Mucosa of rectum (tissue), 2 donors: ENCODE data around the gene PRKAR2B.

Experiments used
- H3K27ac ChIP-seq, 2 donors: one replicate each; pipeline ENCODE4 v1.7.0; 2013; ENCODE audit warnings: inconsistent platforms in 2 of 2, low read depth in 2 of 2, low read length in 2 of 2
- H3K27me3 ChIP-seq, 2 donors: one replicate each; pipeline ENCODE4 v1.7.0; 2013; ENCODE audit warnings: low read length in 2 of 2; ENCODE audit not compliant: control insufficient read depth in 2 of 2, insufficient read depth in 2 of 2
- H3K36me3 ChIP-seq, 2 donors: one replicate each; pipeline ENCODE4 v1.7.0; 2013; ENCODE audit warnings: low read length in 2 of 2; ENCODE audit not compliant: control insufficient read depth in 2 of 2, insufficient read depth in 2 of 2
- H3K4me1 ChIP-seq, 2 donors: one replicate each; pipeline ENCODE4 v1.7.0; 2013; ENCODE audit warnings: low read length in 2 of 2, mild to moderate bottlenecking in 1 of 2; ENCODE audit not compliant: control insufficient read depth in 2 of 2, insufficient read depth in 2 of 2
- H3K4me3 ChIP-seq, 2 donors: one replicate each; pipeline ENCODE4 v1.7.0; 2013; ENCODE audit warnings: low read length in 2 of 2
- H3K9ac ChIP-seq, 2 donors: one replicate each; pipeline ENCODE4 v1.7.0; 2013; ENCODE audit warnings: low read length in 2 of 2, low read depth in 1 of 2, mild to moderate bottlenecking in 1 of 2
- H3K9me3 ChIP-seq, 2 donors: one replicate each; pipeline ENCODE4 v1.7.0; 2013; ENCODE audit warnings: low read length in 2 of 2; ENCODE audit not compliant: control insufficient read depth in 2 of 2
- donor health status: healthy.
- donor health status: Normal muscosa, but diverticular disease.

Gene PRKAR2B

DNA sequence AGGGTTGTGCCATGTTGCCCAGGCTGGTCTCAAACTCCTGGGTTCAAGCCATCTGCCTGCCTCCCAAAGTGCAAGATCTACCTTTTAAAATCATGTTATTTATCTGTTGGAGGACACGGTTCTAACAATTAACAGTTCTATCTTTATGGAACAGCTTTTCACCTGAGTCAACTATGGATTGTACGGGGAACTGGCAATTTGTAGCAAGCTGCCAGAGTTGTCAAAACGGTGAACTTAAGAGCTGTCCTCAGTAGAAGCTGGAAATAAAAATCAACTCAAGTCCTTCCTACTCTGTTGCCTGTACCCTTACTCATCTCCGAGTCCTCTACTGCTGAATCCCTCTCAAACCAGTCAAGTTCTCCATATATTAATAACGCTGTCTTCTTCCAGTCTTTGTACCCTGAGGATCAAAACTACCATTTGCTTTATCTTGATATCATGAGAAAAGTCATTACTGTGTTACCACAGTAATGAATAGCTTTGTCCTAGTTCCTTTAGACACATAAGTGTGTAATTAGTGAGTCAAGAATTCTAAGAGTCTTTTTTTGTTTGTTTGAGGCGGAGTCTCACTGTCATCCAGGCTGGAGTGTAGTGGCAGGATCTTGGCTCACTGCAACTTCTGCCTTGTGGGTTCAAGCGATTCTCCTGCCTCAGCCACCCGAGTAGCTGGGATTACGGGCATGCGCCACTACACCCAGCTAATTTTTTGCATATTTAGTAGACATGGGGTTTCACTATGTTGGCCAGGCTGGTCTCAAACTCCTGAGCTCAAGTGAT is 152.5 kb downstream of the PRKAR2B start:
- Histone ChIP-seq H3K36me3 (peaks cover 68 to 71% of the 10 kb centered on the region in 2 donors), H3K9me3 (no peaks in the 10 kb centered on the region), H3K4me3 (no peak overlapping the region), H3K27me3 (no peaks in the 10 kb centered on the region), H3K27ac (no peak overlapping the region), H3K4me1 (no peaks in the 10 kb centered on the region), H3K9ac (no peak overlapping the region)

DNA sequence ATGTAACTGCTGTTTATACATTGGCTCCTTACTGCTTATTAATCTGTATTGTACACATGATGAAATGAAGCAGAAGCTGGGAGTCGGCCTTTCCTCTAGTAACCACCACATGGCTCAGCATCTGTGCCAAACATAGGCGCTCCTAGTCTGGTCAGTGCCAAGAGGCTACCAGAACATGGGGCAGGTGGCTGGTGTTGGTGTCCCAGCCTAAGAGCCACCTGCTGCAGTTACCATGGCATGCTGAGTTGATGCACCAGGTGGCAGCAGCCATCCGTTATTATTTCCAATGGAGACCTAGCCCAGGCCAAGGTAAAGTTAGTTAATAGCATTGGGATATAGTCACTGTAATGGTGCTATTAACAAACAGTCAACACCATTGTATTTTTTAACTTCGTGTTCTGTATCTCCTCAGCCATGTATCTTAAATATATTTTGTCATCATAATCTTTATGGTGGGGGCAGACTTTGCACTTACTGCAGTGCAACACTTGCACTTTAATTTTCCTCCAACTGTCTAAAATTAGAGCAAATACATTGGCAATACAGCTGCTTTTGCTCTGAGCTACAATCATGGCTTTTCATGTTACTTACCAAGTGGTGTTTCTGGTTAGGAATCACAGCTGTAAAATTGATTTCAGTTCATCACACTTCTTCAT is 157.4 kb downstream of the PRKAR2B start:
- H3K9ac ChIP-seq: no peak overlapping the region
- H3K9me3 ChIP-seq: no peaks in the 10 kb centered on the region
- H3K27me3 ChIP-seq: no peaks in the 10 kb centered on the region
- no peaks in the 10 kb centered on the region for H3K4me1 ChIP-seq
- H3K36me3 ChIP-seq: peaks cover 67 to 89% of the 10 kb centered on the region in 2 donors
- H3K27ac ChIP-seq: no peak overlapping the region
- H3K4me3 ChIP-seq: no peak overlapping the region

DNA sequence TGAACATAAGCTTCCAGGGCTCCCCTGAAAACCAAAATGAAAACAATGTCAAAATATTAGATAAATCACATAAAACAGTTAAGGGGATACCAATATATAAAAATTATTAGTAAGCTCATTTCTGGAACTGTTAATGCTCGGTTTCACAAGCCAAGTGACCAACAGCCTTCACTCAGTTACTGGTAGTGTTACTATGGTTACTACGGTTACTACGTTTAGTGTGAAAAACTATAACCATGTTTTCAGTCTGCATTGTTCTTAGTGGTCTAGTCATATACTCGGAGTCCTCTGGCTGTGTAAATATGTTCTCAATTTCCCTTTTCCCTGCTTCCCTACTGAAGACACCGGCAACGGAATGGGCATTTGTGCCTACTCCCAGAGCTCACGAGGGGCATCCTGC is 159.1 kb downstream of the PRKAR2B start:
- Histone ChIP-seq H3K9ac (no peak overlapping the region), H3K27ac (no peak overlapping the region), H3K4me1 (no peaks in the 10 kb centered on the region), H3K36me3 (peaks cover 52 to 83% of the 10 kb centered on the region in 2 donors), H3K4me3 (no peak overlapping the region), H3K27me3 (no peaks in the 10 kb centered on the region), H3K9me3 (no peaks in the 10 kb centered on the region)

DNA sequence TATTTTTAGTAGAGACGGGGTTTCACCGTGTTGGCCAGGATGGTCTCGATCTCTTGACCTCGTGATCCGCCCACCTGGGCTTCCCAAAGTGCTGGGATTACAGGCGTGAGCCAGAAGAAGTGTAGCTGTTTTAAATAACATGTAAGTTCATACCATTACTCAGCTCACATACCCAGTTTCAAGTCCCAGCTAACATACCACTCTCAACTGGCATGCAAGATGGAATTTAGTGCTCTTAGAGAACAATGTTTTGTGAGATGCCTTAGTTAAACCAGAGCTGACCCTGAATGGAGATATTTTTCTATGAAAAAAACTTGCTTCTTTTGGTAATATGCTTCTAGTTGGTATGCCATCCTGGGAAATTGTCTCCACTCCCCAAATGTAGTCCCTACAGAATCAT is 161.6 kb downstream of the PRKAR2B start:
- no peaks in the 10 kb centered on the region for H3K27me3 ChIP-seq
- no peaks in the 10 kb centered on the region for H3K4me1 ChIP-seq
- H3K4me3 ChIP-seq: no peak overlapping the region
- H3K36me3 ChIP-seq: peaks cover 44 to 72% of the 10 kb centered on the region in 2 donors
- no peak overlapping the region for H3K27ac ChIP-seq
- no peaks in the 10 kb centered on the region for H3K9me3 ChIP-seq
- H3K9ac ChIP-seq: no peak overlapping the region

DNA sequence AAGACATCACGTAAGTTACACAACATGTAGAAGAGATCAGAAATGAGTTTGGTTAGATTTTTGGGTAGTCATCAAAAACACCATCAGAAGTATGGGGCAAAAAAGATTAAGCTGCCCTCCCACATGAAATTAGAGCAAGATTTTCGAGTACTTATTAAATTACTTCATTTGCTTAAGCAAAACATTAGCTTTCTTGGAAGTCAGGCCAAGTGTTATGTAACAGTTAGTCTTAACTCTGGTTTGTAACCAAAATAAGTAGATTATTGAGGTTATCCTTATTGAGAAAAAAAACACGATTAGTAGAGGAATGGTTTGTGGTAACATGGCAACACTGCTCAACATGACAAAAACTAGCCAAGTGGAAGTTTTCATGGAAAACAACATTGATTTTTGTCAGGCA is 162.2 kb downstream of the PRKAR2B start:
- Histone ChIP-seq H3K4me1 (no peaks in the 10 kb centered on the region), H3K27me3 (no peaks in the 10 kb centered on the region), H3K9me3 (no peaks in the 10 kb centered on the region), H3K4me3 (no peak overlapping the region), H3K36me3 (peaks cover 39 to 66% of the 10 kb centered on the region in 2 donors), H3K9ac (no peak overlapping the region), H3K27ac (no peak overlapping the region)

DNA sequence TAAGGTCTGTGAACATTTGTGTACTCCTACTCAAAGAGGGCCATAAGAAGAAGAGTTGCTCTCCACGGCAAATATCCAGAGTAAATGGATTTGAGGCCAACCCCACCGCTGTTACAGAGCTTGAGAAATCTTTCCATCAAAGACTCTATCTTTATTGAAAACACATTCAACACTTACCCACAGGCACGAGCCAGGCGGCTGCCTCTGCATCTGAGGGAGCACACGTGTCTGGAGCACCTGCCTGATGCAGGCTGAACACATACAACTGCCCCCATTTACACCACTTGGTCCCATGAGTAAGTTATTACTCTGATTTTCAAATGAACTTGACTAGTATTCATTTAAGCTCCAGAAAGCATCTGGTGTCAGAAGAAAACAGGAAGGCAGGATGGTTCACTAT is 163.0 kb downstream of the PRKAR2B start:
- Histone ChIP-seq H3K4me1 (no peaks in the 10 kb centered on the region), H3K4me3 (no peak overlapping the region), H3K9me3 (no peaks in the 10 kb centered on the region), H3K27ac (no peak overlapping the region), H3K9ac (no peak overlapping the region), H3K27me3 (no peaks in the 10 kb centered on the region), H3K36me3 (peaks cover 32 to 58% of the 10 kb centered on the region in 2 donors)

DNA sequence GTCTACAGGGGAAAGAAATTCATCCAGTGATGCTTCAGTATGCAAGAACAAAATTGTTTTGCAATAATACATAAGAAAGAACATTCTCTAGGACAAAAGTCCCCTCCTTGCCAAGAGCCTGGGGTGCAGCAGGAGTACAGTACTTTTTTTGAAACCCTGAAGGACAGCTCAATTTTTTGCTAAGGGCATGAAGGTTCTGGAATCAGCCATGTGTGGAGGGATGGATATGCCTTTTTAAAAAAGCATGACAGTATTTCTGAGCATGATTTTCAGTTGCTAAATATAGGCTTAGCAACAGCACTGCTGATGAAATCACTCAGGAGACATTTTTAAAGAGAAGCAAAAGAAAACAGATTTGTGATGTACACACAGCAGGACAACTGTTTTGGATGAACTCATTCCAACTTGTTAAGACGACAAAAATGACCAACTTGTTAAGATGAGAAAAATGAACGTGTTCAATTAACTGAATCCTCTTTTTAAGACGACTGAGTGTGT is 163.6 kb downstream of the PRKAR2B start:
- Histone ChIP-seq H3K27me3 (no peaks in the 10 kb centered on the region), H3K9me3 (no peaks in the 10 kb centered on the region), H3K9ac (no peak overlapping the region), H3K4me1 (no peaks in the 10 kb centered on the region), H3K4me3 (no peak overlapping the region), H3K27ac (no peak overlapping the region), H3K36me3 (peaks cover 29 to 52% of the 10 kb centered on the region in 2 donors)

DNA sequence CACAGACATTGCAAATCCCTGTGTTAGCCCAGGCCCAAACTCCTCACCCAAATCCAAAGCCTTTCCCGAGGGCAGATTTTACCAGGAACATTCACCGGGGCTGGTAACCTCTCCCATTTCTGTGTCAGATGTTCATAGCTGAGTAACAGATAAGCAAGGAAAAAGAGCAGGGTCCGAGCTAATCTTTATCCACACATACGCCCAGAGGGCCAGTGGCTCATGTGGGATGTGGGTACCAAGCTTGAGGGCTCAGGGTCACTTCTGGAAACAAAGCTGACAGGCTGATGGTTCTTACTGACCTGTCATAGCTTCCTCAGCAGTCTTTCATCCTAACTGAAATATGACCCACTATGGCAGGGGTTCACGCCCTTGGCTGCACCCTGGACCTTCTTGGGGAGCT is 164.1 kb downstream of the PRKAR2B start:
- no peak overlapping the region for H3K4me3 ChIP-seq
- H3K4me1 ChIP-seq: no peaks in the 10 kb centered on the region
- H3K27me3 ChIP-seq: no peaks in the 10 kb centered on the region
- H3K9ac ChIP-seq: no peak overlapping the region
- H3K27ac ChIP-seq: no peak overlapping the region
- peaks cover 25 to 47% of the 10 kb centered on the region in 2 donors for H3K36me3 ChIP-seq
- H3K9me3 ChIP-seq: no peaks in the 10 kb centered on the region

DNA sequence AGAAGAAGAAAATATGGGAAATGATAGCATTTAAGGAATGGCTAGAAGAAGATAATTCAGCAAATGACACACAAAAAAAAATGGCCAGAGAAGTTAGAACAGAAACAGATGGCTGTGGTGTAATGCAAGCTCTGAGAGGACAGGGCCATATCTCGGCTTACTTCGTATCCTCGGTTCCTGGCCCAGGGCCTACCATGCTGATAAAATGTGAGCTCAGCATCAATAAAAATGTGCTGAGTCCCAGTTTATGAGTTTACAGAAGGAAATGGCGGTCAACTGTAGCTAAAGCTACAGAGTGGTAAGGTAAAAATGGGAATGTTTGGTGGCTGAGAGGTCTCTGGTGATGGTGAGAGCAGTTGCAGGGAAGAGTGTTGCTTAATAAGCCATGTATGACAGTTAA is 165.1 kb downstream of the PRKAR2B start:
- Histone ChIP-seq H3K4me3 (no peak overlapping the region), H3K27ac (no peak overlapping the region), H3K36me3 (peaks cover 17 to 38% of the 10 kb centered on the region in 2 donors), H3K4me1 (no peaks in the 10 kb centered on the region), H3K27me3 (no peaks in the 10 kb centered on the region), H3K9me3 (no peaks in the 10 kb centered on the region), H3K9ac (no peak overlapping the region)

DNA sequence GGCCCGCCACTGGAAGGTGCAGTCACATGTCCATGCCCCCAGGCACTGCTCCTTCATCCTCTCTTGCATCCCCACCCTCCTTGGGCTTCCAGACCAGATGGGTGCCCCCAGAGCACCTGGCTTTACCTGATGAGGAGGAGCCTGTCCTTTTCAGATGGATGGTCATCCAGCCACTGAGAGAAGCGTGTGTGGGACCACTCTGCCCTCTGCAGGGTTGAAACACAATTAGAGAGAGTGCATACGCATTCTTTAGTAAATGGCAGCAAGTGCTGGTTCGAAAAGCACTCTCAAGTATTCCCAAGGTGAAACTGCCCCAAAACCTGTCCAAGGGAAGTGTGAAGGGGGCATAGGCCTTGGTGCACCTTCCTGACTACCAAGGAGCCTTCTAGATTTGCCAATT is 165.9 kb downstream of the PRKAR2B start:
- Histone ChIP-seq H3K4me1 (no peaks in the 10 kb centered on the region), H3K27me3 (no peaks in the 10 kb centered on the region), H3K27ac (no peak overlapping the region), H3K9me3 (no peaks in the 10 kb centered on the region), H3K9ac (no peak overlapping the region), H3K36me3 (peaks cover 13 to 29% of the 10 kb centered on the region in 2 donors), H3K4me3 (no peak overlapping the region)
